Activated T-cell treated with anti-CD3 and anti-CD28 coated beads for 48 hours (primary cell): ENCODE measurements around the gene SPPL2C.

ENCODE experiments used
- DNase-seq: peaks from one replicate; pipeline ENCODE4 v3.0.0-alpha.2; 2020; ENCODE audit warnings: low read depth

SPPL2C gene

GRCh38 chr17:45883063-45883462, 38.4 kb downstream of the SPPL2C start:
- DNase-seq: no peak

GRCh38 chr17:45886852-45887251, 42.2 kb downstream of the SPPL2C start:
- DNase-seq: no peak

GRCh38 chr17:45888392-45888791, 43.7 kb downstream of the SPPL2C start:
- DNase-seq: no peak

- no peak for DNase-seq
These were observed 44.9 kb downstream of the SPPL2C start for GRCh38 chr17:45889579-45889978.

GRCh38 chr17:45893725-45894021, 49.0 kb downstream of the SPPL2C start:
- DNase-seq: no peak

- DNase-seq: peak; percentile 83
These were observed 49.5 kb downstream of the SPPL2C start, which contains the start of gene MAPT for GRCh38 chr17:45894022-45894784. Gene MAPT (plus strand): TSS chr17:45894554. CDS start chr17:45962338, 67,784 bp downstream.

- no peak for DNase-seq
These were observed 50.8 kb downstream of the SPPL2C start for GRCh38 chr17:45895304-45895968.

GRCh38 chr17:45895969-45896785, 51.5 kb downstream of the SPPL2C start:
- DNase-seq: no peak
